GM12872 (cell line): ENCODE measurements around the gene ADISSP.

Experiments used
- TF ChIP-seq, protein P1 (sequence below): IDR thresholded peaks from 3 replicates; pipeline ENCODE4 v1.5.1; 2011; ENCODE audit warnings: low read depth, mild to moderate bottlenecking, low read length, moderate library complexity; ENCODE audit not compliant: insufficient read depth

ADISSP gene

DNA sequence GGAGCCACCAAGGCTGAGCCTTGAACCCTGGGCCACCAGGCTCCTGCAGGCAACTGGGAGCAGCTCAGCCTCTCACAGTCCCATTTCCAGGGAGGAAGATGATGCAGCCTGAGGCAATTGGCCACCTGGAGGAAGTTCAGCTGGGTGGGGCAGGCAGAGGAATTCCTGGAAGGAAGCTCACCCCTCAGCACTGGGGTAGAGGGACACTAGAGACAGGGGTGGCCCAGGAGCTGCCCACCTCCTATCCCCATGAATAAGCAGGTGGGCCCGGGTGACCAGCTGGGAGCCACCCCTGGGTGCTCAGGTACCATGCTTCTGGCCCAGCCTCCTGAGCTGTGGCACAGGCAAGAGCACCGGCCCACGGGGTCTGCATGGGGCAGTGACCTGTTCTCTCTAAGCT, 38.7 kb downstream of the ADISSP start:
- TF ChIP-seq, protein P1, sequence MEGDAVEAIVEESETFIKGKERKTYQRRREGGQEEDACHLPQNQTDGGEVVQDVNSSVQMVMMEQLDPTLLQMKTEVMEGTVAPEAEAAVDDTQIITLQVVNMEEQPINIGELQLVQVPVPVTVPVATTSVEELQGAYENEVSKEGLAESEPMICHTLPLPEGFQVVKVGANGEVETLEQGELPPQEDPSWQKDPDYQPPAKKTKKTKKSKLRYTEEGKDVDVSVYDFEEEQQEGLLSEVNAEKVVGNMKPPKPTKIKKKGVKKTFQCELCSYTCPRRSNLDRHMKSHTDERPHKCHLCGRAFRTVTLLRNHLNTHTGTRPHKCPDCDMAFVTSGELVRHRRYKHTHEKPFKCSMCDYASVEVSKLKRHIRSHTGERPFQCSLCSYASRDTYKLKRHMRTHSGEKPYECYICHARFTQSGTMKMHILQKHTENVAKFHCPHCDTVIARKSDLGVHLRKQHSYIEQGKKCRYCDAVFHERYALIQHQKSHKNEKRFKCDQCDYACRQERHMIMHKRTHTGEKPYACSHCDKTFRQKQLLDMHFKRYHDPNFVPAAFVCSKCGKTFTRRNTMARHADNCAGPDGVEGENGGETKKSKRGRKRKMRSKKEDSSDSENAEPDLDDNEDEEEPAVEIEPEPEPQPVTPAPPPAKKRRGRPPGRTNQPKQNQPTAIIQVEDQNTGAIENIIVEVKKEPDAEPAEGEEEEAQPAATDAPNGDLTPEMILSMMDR: no peak

DNA sequence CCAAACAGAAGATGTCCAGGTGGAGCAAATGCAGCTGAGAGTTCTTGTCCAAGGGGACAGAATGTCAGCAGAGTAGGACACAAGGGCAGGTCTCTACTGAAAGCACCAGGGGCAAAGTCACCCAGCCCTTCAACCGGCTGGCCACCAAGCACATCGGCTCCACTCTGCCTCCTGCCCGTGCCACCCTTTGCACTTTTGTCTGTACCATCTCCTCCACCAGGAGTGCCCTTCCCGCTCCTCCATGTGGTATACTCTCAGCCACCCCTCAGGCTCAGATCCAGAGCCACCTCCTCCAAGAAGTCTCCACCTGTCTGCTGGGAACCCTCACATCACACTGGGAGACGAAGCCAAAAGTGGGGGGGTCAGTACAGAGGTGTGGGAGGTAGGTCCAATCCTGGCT, 39.2 kb downstream of the ADISSP start:
- TF ChIP-seq, protein P1: no peak

DNA sequence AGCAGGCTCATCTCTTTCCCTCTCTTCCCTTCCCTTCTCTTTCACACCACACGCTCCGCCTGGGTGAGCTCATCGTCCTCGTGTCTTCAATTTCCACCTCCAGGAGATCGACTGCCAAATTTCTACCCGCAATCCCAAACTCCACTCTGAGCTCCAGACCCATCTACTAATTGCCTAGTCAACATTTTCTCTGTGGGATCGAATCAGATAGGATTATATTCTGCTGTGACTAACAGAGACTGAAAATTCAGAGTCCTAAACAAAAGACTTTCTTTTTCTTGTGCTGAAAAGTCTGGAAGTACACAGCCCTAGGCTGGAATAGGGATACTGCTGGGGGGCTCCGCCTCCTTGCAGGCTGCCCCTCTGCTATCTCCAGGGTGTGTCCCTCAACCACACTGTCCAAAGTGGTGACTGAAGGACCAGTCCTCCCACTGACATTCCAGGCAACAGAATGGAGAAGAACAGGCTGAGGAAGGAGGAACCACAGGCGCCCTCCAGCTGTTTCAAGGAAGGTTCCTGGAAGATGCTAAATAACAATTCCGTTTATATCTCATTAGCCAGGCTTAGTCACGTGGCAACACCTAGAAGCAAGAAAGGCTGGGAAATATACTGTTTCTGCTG, 40.0 kb downstream of the ADISSP start:
- TF ChIP-seq, protein P1: no peak

DNA sequence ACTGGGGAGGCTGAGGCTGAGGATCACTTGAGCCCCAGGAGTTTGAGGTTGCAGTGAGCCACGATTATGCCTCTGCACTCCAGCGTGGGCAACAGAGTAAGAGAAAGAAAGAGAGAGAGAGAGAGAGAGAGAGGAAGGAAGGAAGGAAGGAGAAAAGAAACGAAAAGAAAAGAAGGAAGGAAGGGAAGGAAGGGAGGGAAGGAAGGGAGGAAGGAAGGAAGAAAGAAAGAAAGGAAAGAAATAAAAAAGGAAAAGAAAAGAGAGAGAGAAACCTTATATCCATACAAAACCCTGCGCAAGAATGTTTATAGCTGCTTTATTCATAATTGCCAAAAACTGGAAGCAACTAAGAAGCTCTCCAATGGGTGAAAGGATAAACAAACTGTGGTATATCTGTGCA, 43.2 kb downstream of the ADISSP start:
- TF ChIP-seq, protein P1: no peak

DNA sequence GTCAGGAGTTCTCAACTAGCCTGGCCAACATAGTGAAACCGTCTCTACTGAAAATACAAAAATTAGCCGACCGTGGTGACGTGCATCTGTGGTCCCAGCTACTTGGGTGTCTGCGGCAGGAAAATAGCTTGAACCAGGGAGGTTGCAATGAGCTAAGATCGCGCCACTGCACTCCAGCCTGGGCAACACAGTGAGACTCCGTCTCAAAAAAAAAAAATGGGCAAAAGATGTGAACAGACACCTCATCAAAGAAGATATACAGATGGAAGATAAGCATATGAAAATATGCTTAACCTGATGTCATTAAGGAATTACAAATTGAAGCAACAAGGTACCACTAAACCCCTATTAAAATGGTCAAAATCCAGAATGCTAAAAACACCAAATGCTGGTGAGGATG, 44.3 kb downstream of the ADISSP start:
- TF ChIP-seq, protein P1: no peak

DNA sequence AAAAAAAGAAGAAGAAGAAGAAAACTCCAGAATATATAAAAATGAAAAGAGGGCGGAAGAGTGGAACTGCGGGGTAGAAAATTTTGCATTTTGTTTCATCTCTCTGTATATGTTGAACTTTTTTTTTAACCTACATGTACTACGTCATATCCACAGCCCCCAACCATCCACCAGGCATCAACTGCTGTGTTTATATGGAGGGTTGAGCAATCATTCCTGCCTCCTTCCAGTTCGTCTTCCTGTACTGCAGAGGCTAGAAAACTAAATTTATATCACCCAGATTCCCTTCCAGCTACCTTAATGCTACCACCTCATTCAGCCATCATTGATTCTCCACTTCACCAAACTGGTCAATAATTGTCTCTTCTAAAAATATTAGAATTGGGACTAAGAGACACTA, 45.6 kb downstream of the ADISSP start:
- TF ChIP-seq, protein P1: no peak

DNA sequence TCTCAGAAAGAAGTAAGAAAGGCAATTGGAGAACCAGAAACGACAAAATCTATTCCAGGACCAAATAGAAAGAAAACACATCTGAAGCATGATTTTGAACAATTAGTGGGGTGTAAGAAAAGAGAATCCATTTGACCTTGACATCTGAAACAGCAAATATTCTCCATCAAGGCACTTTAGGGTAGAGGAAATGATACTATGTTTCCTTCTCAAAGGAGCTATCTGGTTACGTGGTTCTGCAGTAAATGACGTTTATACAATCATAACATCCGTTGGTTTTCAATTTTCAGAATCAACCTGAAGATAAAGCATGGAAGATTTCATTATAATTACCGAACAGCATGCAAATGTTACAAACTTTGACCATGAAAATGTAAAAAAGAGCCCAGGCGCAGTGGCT, 46.9 kb downstream of the ADISSP start:
- TF ChIP-seq, protein P1: no peak

DNA sequence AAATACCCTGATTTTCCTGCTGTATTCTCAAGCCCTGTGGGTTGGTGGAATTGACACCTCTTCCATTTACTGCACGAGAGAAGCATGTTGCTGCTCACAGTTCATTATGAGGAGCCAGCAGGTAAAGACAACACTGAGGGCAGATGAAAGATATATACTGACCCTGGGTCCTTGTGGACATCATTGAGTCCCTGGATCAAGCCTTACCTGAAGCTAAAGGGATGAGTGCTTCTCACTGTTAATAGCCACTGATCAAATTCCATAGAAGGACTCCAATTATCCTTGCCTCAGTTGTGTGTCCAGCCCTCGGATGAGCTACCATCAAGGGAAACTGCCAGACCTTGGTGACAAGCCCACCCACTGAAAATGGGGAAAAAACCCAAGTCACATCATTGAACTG, 47.5 kb downstream of the ADISSP start:
- TF ChIP-seq, protein P1: no peak
